Neuronal stem cell (in vitro differentiated cells): ENCODE measurements around the gene VIL1.

ENCODE experiments used
- DNase-seq: peaks from one replicate; pipeline ENCODE4 v3.0.0-alpha.2; 2013; ENCODE audit warnings: low spot score
- H2AFZ ChIP-seq: one replicate; pipeline ENCODE4 v1.6.1; 2013; ENCODE audit warnings: mild to moderate bottlenecking, low read length, inconsistent platforms
- H2AK5ac ChIP-seq: 2 replicates; pipeline ENCODE4 v1.6.1; 2013; ENCODE audit warnings: low read depth, mild to moderate bottlenecking, inconsistent platforms, low read length, moderate library complexity, mixed read lengths
- H2BK120ac ChIP-seq: 2 replicates; pipeline ENCODE4 v1.6.1; 2013; ENCODE audit warnings: low read depth, mild to moderate bottlenecking, inconsistent platforms, low read length, moderate library complexity, mixed read lengths
- H2BK12ac ChIP-seq: one replicate; pipeline ENCODE4 v1.6.1; 2013; ENCODE audit warnings: low read length, inconsistent platforms
- H2BK15ac ChIP-seq: 2 replicates; pipeline ENCODE4 v1.6.1; 2013; ENCODE audit warnings: mild to moderate bottlenecking, low read length, inconsistent platforms, mixed read lengths
- H2BK5ac ChIP-seq: one replicate; pipeline ENCODE4 v1.6.1; 2013; ENCODE audit warnings: inconsistent platforms, mild to moderate bottlenecking, low read length, moderate library complexity
- H3K14ac ChIP-seq: one replicate; pipeline ENCODE4 v1.6.1; 2013; ENCODE audit warnings: low read length, inconsistent platforms
- H3K18ac ChIP-seq: 2 replicates; pipeline ENCODE4 v1.6.1; 2013; ENCODE audit warnings: low read length, inconsistent platforms
- H3K23ac ChIP-seq: 2 replicates; pipeline ENCODE4 v1.6.1; 2013; ENCODE audit warnings: low read depth, mild to moderate bottlenecking, mixed read lengths, low read length, inconsistent platforms; ENCODE audit not compliant: poor library complexity
- H3K27ac ChIP-seq: replicated peaks from 3 replicates; pipeline ENCODE4 v1.5.1; 2013; ENCODE audit warnings: low read length, inconsistent platforms
- H3K27me3 ChIP-seq, 3 experiments: 2 replicates each; pipeline ENCODE4 v1.6.1; 2013; ENCODE audit warnings: low read length in 3 of 3, mild to moderate bottlenecking in 2 of 3, inconsistent platforms in 1 of 3, low read depth in 1 of 3, mixed read lengths in 1 of 3, moderate library complexity in 1 of 3; ENCODE audit not compliant: control insufficient read depth in 3 of 3, insufficient read depth in 3 of 3
- H3K36me3 ChIP-seq, 2 donors: replicated peaks in 1 of 2; 2 replicates each; pipeline ENCODE4 v1.6.1; 2013; ENCODE audit warnings: low read length in 2 of 2; ENCODE audit not compliant: control insufficient read depth in 2 of 2, insufficient read depth in 2 of 2
- H3K4ac ChIP-seq: 2 replicates; pipeline ENCODE4 v1.6.1; 2013; ENCODE audit warnings: inconsistent platforms, mild to moderate bottlenecking, low read length, moderate library complexity
- H3K4me1 ChIP-seq, 2 donors: 1 replicate in 1 of 2; 2 replicates in 1 of 2; pipeline ENCODE4 v1.6.1; 2013; ENCODE audit warnings: low read length in 2 of 2, low read depth in 1 of 2; ENCODE audit not compliant: control insufficient read depth in 2 of 2, insufficient read depth in 1 of 2
- H3K4me2 ChIP-seq: one replicate; pipeline ENCODE4 v1.6.1; 2013; ENCODE audit warnings: mild to moderate bottlenecking, low read length, inconsistent platforms; ENCODE audit not compliant: insufficient read depth, poor library complexity, severe bottlenecking
- H3K4me3 ChIP-seq, 2 donors: 2 replicates each; pipeline ENCODE4 v1.5.1; 2013; ENCODE audit warnings: low read length in 2 of 2, mild to moderate bottlenecking in 2 of 2, inconsistent platforms in 1 of 2, moderate library complexity in 1 of 2
- H3K79me1 ChIP-seq: one replicate; pipeline ENCODE4 v1.6.1; 2013; ENCODE audit warnings: low read depth, mild to moderate bottlenecking, inconsistent platforms, low read length, moderate library complexity
- H3K9ac ChIP-seq: one replicate; pipeline ENCODE4 v1.6.1; 2013; ENCODE audit warnings: mild to moderate bottlenecking, low read depth, low read length, inconsistent platforms; ENCODE audit not compliant: poor library complexity
- H3K9me3 ChIP-seq, 2 donors: replicated peaks in 1 of 2; 2 replicates each; pipeline versions ENCODE3 to v1.6.1; 2013; ENCODE audit warnings: low read length in 2 of 2, mild to moderate bottlenecking in 2 of 2, inconsistent platforms in 1 of 2, low read depth in 1 of 2, mixed read lengths in 1 of 2, moderate library complexity in 1 of 2; ENCODE audit not compliant: control insufficient read depth in 2 of 2, insufficient read depth in 1 of 2
- H4K8ac ChIP-seq: one replicate; pipeline ENCODE4 v1.6.1; 2013; ENCODE audit warnings: low read depth, mild to moderate bottlenecking, inconsistent platforms, low read length, moderate library complexity
- H4K91ac ChIP-seq: one replicate; pipeline ENCODE4 v1.6.1; 2013; ENCODE audit warnings: low read length, low read depth, mild to moderate bottlenecking, inconsistent platforms; ENCODE audit not compliant: poor library complexity
- WGBS, 2 donors: extraction: QIAGEN DNeasy Blood & Tissue Kit; methylation state at CpG; one replicate each; pipeline ENCODE4 v1.1.7; 2013; ENCODE audit warnings: missing lambda C conversion rate in 2 of 2, mixed read lengths in 1 of 2; ENCODE audit not compliant: insufficient read length in 2 of 2, insufficient replicate concordance in 1 of 2; ENCODE audit errors: extremely low coverage in 2 of 2; 5-methylcytosine and 5-hydroxymethylcytosine counted together

Gene VIL1

GRCh38 chr2:218430721-218431120 is 11.8 kb downstream of the VIL1 start:
- peaks cover 0 to 25% (median 0%) of the 10 kb centered on the region in 3 experiments for H3K27me3 ChIP-seq

GRCh38 chr2:218431878-218432277 is 13.0 kb downstream of the VIL1 start:
- no peak for DNase-seq
- Histone ChIP-seq H3K4me1 (peaks cover 0 to 7% of the 10 kb centered on the region in 2 donors), H2BK5ac (no peak overlapping the region), H3K14ac (no peak overlapping the region), H4K91ac (no peak overlapping the region), H2AK5ac (no peak overlapping the region), H2BK120ac (no peak overlapping the region), H3K9ac (peak overlapping the region; percentile 72), H3K79me1 (peaks cover 4% of the 10 kb centered on the region), H2AFZ (no peak overlapping the region), H3K27me3 (peaks cover 0 to 25% (median 0%) of the 10 kb centered on the region in 3 experiments), H2BK12ac (no peak overlapping the region), H4K8ac (no peak overlapping the region), H3K27ac (no peak overlapping the region), H3K4ac (no peak overlapping the region), H3K9me3 (peaks cover 0 to 2% of the 10 kb centered on the region in 2 donors), H2BK15ac (no peak overlapping the region), H3K4me3 (no peak overlapping the region), H3K4me2 (no peak overlapping the region), H3K23ac (no peak overlapping the region), H3K36me3 (no peaks in the 10 kb centered on the region), H3K18ac (no peak overlapping the region)
- WGBS, 2 donors, result no CpG with 5 or more reads among the region's 10 CpGs

More at GRCh38 chr2:218430721-218431120, 11.8 kb downstream of the VIL1 start:
- Histone ChIP-seq H3K9me3 (peaks cover 0 to 2% of the 10 kb centered on the region in 2 donors), H3K18ac (peak overlapping the region; percentile 42), H2BK5ac (no peak overlapping the region), H4K8ac (no peak overlapping the region), H3K27ac (no peak overlapping the region), H3K9ac (no peak overlapping the region), H3K36me3 (no peaks in the 10 kb centered on the region), H2AFZ (no peak overlapping the region), H2AK5ac (no peak overlapping the region), H4K91ac (no peak overlapping the region), H2BK120ac (no peak overlapping the region), H3K79me1 (peaks cover 4% of the 10 kb centered on the region), H3K4ac (no peak overlapping the region), H3K23ac (no peak overlapping the region), H3K4me3 (no peak overlapping the region), H2BK15ac (no peak overlapping the region), H3K4me1 (peaks cover 0 to 7% of the 10 kb centered on the region in 2 donors), H2BK12ac (no peak overlapping the region), H3K4me2 (no peak overlapping the region), H3K14ac (peak overlapping the region; percentile 15)
- no CpG with 5 or more reads among the region's 11 CpGs for WGBS, 2 donors
- no peak for DNase-seq

GRCh38 chr2:218432676-218433365 is 13.9 kb downstream of the VIL1 start:
- H3K9me3 ChIP-seq, result peaks cover 0 to 2% of the 10 kb centered on the region in 2 donors
- H3K4me1 ChIP-seq, result peaks cover 0 to 7% of the 10 kb centered on the region in 2 donors
- no peak overlapping the region for H2AFZ ChIP-seq
- no peak overlapping the region for H3K4ac ChIP-seq
- H3K23ac ChIP-seq, result no peak overlapping the region
- H3K27ac ChIP-seq, result no peak overlapping the region
- H3K4me2 ChIP-seq, result no peak overlapping the region
- peaks cover 4% of the 10 kb centered on the region for H3K79me1 ChIP-seq
- H2BK5ac ChIP-seq, result no peak overlapping the region
- no peaks in the 10 kb centered on the region for H3K36me3 ChIP-seq
- no peak for DNase-seq
- H2AK5ac ChIP-seq, result no peak overlapping the region
- no CpG with 5 or more reads among the region's 8 CpGs for WGBS, 2 donors
- no peak overlapping the region for H4K91ac ChIP-seq
- no peak overlapping the region for H3K9ac ChIP-seq
- H3K4me3 ChIP-seq, result no peak overlapping the region
- no peak overlapping the region for H2BK15ac ChIP-seq
- H4K8ac ChIP-seq, result no peak overlapping the region
- no peak overlapping the region for H2BK12ac ChIP-seq
- H3K14ac ChIP-seq, result no peak overlapping the region
- no peak overlapping the region for H2BK120ac ChIP-seq
- H3K18ac ChIP-seq, result no peak overlapping the region
- H3K27me3 ChIP-seq, result peaks cover 0 to 24% (median 0%) of the 10 kb centered on the region in 3 experiments

- no CpG with 5 or more reads among the region's 9 CpGs for WGBS, 2 donors
- no peak overlapping the region for H3K4me3 ChIP-seq
- peak overlapping the region; percentile 14 for H3K14ac ChIP-seq
- no peak overlapping the region for H2BK15ac ChIP-seq
- no peak overlapping the region for H2AK5ac ChIP-seq
- no peak overlapping the region for H2BK120ac ChIP-seq
- H2AFZ ChIP-seq, result no peak overlapping the region
- H2BK12ac ChIP-seq, result no peak overlapping the region
- no peak overlapping the region for H3K23ac ChIP-seq
- H3K4me2 ChIP-seq, result no peak overlapping the region
- no peak overlapping the region for H3K9ac ChIP-seq
- H3K36me3 ChIP-seq, result no peaks in the 10 kb centered on the region
- no peak overlapping the region for H3K4ac ChIP-seq
- no peak overlapping the region for H3K18ac ChIP-seq
- no peak overlapping the region for H2BK5ac ChIP-seq
- H3K27me3 ChIP-seq, result peaks cover 0 to 16% (median 0%) of the 10 kb centered on the region in 3 experiments
- H3K27ac ChIP-seq, result no peak overlapping the region
- no peak for DNase-seq
- peaks cover 2% of the 10 kb centered on the region for H3K79me1 ChIP-seq
- no peaks in the 10 kb centered on the region for H3K9me3 ChIP-seq
- H3K4me1 ChIP-seq, result peaks cover 0 to 7% of the 10 kb centered on the region in 2 donors
- H4K8ac ChIP-seq, result no peak overlapping the region
- H4K91ac ChIP-seq, result no peak overlapping the region
Measured at GRCh38 chr2:218434456-218434855, 15.5 kb downstream of the VIL1 start.
